Cardiac fibroblast (primary cell): ENCODE results near the gene PARN.

ENCODE experiments used
- DNase-seq, 2 donors: peaks; one replicate each; pipeline versions ENCODE4 v3.0.0 to v3.0.0-alpha.2; 2010; ENCODE audit warnings: low read depth in 2 of 2
- H3K4me3 ChIP-seq, 2 donors: replicated peaks in 1 of 2; 1 replicate in 1 of 2; 2 replicates in 1 of 2; pipeline ENCODE4 v1.5.1; 2011; ENCODE audit warnings: low read depth in 2 of 2, low read length in 2 of 2, mild to moderate bottlenecking in 2 of 2, moderate library complexity in 1 of 2
- CTCF ChIP-seq: IDR thresholded peaks from one replicate; pipeline ENCODE4 v1.5.1; 2011; ENCODE audit warnings: low read depth, mild to moderate bottlenecking, low read length, inconsistent platforms

The PARN gene

GRCh38 chr16:14668556-14669223 lies 38.6 kb upstream of the PARN start:
- DNase-seq = peak in 1 of 2 donors; percentile 12
- H3K4me3 ChIP-seq = no peak overlapping the region
- TF ChIP-seq CTCF = no peak

- no peak overlapping the region for H3K4me3 ChIP-seq
- no peak for DNase-seq
- TF ChIP-seq CTCF = no peak
Observed at GRCh38 chr16:14667347-14668266, 37.5 kb upstream of the PARN start.

- TF ChIP-seq CTCF = no peak
- H3K4me3 ChIP-seq = no peak overlapping the region
- DNase-seq = no peak
Observed at GRCh38 chr16:14658063-14658462, 28.0 kb upstream of the PARN start.

GRCh38 chr16:14652726-14653125 lies 22.7 kb upstream of the PARN start:
- DNase-seq = no peak
- TF ChIP-seq CTCF = no peak
- no peak overlapping the region for H3K4me3 ChIP-seq

- H3K4me3 ChIP-seq = no peak overlapping the region
- no peak for DNase-seq
- TF ChIP-seq CTCF = no peak
Observed at GRCh38 chr16:14650629-14651028, 20.6 kb upstream of the PARN start.

GRCh38 chr16:14649816-14650215 lies 19.8 kb upstream of the PARN start:
- no peak for DNase-seq
- H3K4me3 ChIP-seq = no peak overlapping the region
- TF ChIP-seq CTCF = no peak
